Measurements from ENCODE around the gene GALNT4. TPM values are rescaled to one million over a fixed set of nuclear protein-coding genes. Genes with fewer than 3 reads are reported as not detected.

The GALNT4 gene
- total RNA-seq, 1 experiment from 2014 or later: 7.2 TPM

- intact Hi-C loops (cut with micrococcal nuclease; ENCODE audit: unreplicated experiment): loop anchor here (5.0 kb wide), 1 partner anchor 34 kb away; the partner anchor contains the start of gene POC1B
- DNase-seq: no peak
- POLR2A ChIA-PET: no interaction called here
These were observed 30.8 kb downstream of the GALNT4 start for GRCh38 chr12:89493670-89494302.

GRCh38 chr12:89492883-89493282, 31.7 kb downstream of the GALNT4 start:
- H3K27ac Mint-ChIP-seq (ENCODE audit: unreplicated experiment): no peak overlapping the region
- H3K36me3 Mint-ChIP-seq (ENCODE audit: insufficient read depth, unreplicated experiment): peaks cover 6% of the 10 kb centered on the region
- BruUV-seq (replicated peaks): no TSS peak
- no peaks in the 10 kb centered on the region for H3K27me3 ChIP-seq (replicated peaks; ENCODE audit: control insufficient read depth, insufficient read depth, low read length)
- H3K9me3 Mint-ChIP-seq (ENCODE audit: unreplicated experiment): no peaks in the 10 kb centered on the region
- no peak for TF ChIP-seq CTCF (IDR thresholded peaks at IDR 0.05; ENCODE audit: insufficient read depth in 1 of 2, low read depth in 1 of 2, low read length in 1 of 2, severe bottlenecking in 1 of 2, unreplicated experiment in 1 of 2)
- H3K4me3 ChIP-seq (ENCODE audit: low read depth, low read length): no peak overlapping the region
- peaks cover 25% of the 10 kb centered on the region for H3K4me1 Mint-ChIP-seq (ENCODE audit: low read depth, unreplicated experiment)
- H3K4me3 Mint-ChIP-seq (ENCODE audit: unreplicated experiment): no peak overlapping the region
- no peaks in the 10 kb centered on the region for H3K4me1 ChIP-seq
- no peaks in the 10 kb centered on the region for H3K27me3 Mint-ChIP-seq (ENCODE audit: insufficient read depth, unreplicated experiment)
- CTCF ChIA-PET: no interaction called here
- H3K9me3 ChIP-seq: no peaks in the 10 kb centered on the region
- POLR2A ChIA-PET: no interaction called here
- H3K36me3 ChIP-seq (ENCODE audit: control insufficient read depth, insufficient read depth, low read length): no peaks in the 10 kb centered on the region
- intact Hi-C loops (cut with micrococcal nuclease; ENCODE audit: unreplicated experiment): loop anchor here (5.0 kb wide), 1 partner anchor 34 kb away; the partner anchor contains the start of gene POC1B
- no peak for DNase-seq

More at GRCh38 chr12:89493670-89494302, 30.8 kb downstream of the GALNT4 start:
- Mint-ChIP-seq H3K4me3 (ENCODE audit: unreplicated experiment) (no peak overlapping the region), H3K4me1 (ENCODE audit: low read depth, unreplicated experiment) (peaks cover 25% of the 10 kb centered on the region), H3K27me3 (ENCODE audit: insufficient read depth, unreplicated experiment) (no peaks in the 10 kb centered on the region), H3K36me3 (ENCODE audit: insufficient read depth, unreplicated experiment) (peaks cover 6% of the 10 kb centered on the region), H3K9me3 (ENCODE audit: unreplicated experiment) (no peaks in the 10 kb centered on the region), H3K27ac (ENCODE audit: unreplicated experiment) (no peak overlapping the region)
- no peaks in the 10 kb centered on the region for H3K4me1 ChIP-seq
- CTCF ChIA-PET: no interaction called here
- H3K9me3 ChIP-seq: no peaks in the 10 kb centered on the region
- TF ChIP-seq CTCF (IDR thresholded peaks at IDR 0.05; ENCODE audit: insufficient read depth in 1 of 2, low read depth in 1 of 2, low read length in 1 of 2, severe bottlenecking in 1 of 2, unreplicated experiment in 1 of 2): no peak
- H3K4me3 ChIP-seq (ENCODE audit: low read depth, low read length): no peak overlapping the region
- no peaks in the 10 kb centered on the region for H3K27me3 ChIP-seq (replicated peaks; ENCODE audit: control insufficient read depth, insufficient read depth, low read length)
- BruUV-seq (replicated peaks): no TSS peak
- H3K36me3 ChIP-seq (ENCODE audit: control insufficient read depth, insufficient read depth, low read length): no peaks in the 10 kb centered on the region

GRCh38 chr12:89490922-89491321, 33.7 kb downstream of the GALNT4 start:
- H3K9me3 Mint-ChIP-seq (ENCODE audit: unreplicated experiment): no peaks in the 10 kb centered on the region
- peak in 1 of 2 experiments; percentile 4 for TF ChIP-seq CTCF (IDR thresholded peaks at IDR 0.05; ENCODE audit: insufficient read depth in 1 of 2, low read depth in 1 of 2, low read length in 1 of 2, severe bottlenecking in 1 of 2, unreplicated experiment in 1 of 2)
- no peaks in the 10 kb centered on the region for H3K4me1 ChIP-seq
- no peak overlapping the region for H3K4me3 ChIP-seq (ENCODE audit: low read depth, low read length)
- H3K27me3 Mint-ChIP-seq (ENCODE audit: insufficient read depth, unreplicated experiment): no peaks in the 10 kb centered on the region
- H3K4me1 Mint-ChIP-seq (ENCODE audit: low read depth, unreplicated experiment): peaks cover 25% of the 10 kb centered on the region
- POLR2A ChIA-PET: no interaction called here
- H3K9me3 ChIP-seq: no peaks in the 10 kb centered on the region
- H3K27me3 ChIP-seq (replicated peaks; ENCODE audit: control insufficient read depth, insufficient read depth, low read length): no peaks in the 10 kb centered on the region
- DNase-seq: peak in 1 of 2 experiments; percentile 14
- H3K36me3 ChIP-seq (ENCODE audit: control insufficient read depth, insufficient read depth, low read length): no peaks in the 10 kb centered on the region
- H3K4me3 Mint-ChIP-seq (ENCODE audit: unreplicated experiment): no peak overlapping the region
- intact Hi-C loops (cut with micrococcal nuclease; ENCODE audit: unreplicated experiment): loop anchor here (5.0 kb wide), 1 partner anchor 36 kb away; the partner anchor contains the start of gene POC1B
- no TSS peak for BruUV-seq (replicated peaks)
- peaks cover 6% of the 10 kb centered on the region for H3K36me3 Mint-ChIP-seq (ENCODE audit: insufficient read depth, unreplicated experiment)
- CTCF ChIA-PET: no interaction called here
- H3K27ac Mint-ChIP-seq (ENCODE audit: unreplicated experiment): no peak overlapping the region
